WTC11 (cell line): ENCODE results near the gene SIRT2. TPM values are rescaled to one million over a fixed set of nuclear protein-coding genes. Genes with fewer than 3 reads are reported as not detected.
"Not testable (repeated sequence)": the region's sequence is repeated elsewhere in the genome, so short reads cannot be mapped to it uniquely, and the experiment has no call there.

ENCODE experiments used
- ATAC-seq: fragments of 200-7000 bp; cut with Tn5 transposase; 2 replicates; pipeline ENCODE4 v1.10.0; 2021; ENCODE audit warnings: mild to moderate bottlenecking, moderate library complexity
- CTCF ChIA-PET: fragments of 300-600 bp; sonication (Branson Sonifier 250); formaldehyde crosslinking; loops from one replicate; lab custom pipeline; 2021; ENCODE audit warnings: antibody characterized with exemption; lab: Charles Lee
- POLR2A ChIA-PET: fragments of 350-600 bp; sonication (Branson Sonifier 250); formaldehyde crosslinking; loops from one replicate; lab custom pipeline; 2021; ENCODE audit warnings: antibody characterized with exemption; lab: Charles Lee
- DNase-seq: peaks from one replicate; pipeline ENCODE4 v3.0.0; 2021; ENCODE audit warnings: low spot score
- H3K27ac Mint-ChIP-seq: 2 replicates; pipeline ENCODE4 v1.8.0; 2021; ENCODE audit warnings: mixed read lengths
- H3K27me3 Mint-ChIP-seq: 2 replicates; pipeline ENCODE4 v1.8.0; 2021; ENCODE audit warnings: low read depth, mild to moderate bottlenecking, moderate library complexity, mixed read lengths
- H3K36me3 Mint-ChIP-seq: 2 replicates; pipeline ENCODE4 v1.8.0; 2021; ENCODE audit warnings: mixed read lengths
- H3K4me1 Mint-ChIP-seq: 2 replicates; pipeline ENCODE4 v1.8.0; 2022; ENCODE audit warnings: mixed read lengths
- H3K4me3 Mint-ChIP-seq: 2 replicates; pipeline ENCODE4 v1.8.0; 2021; ENCODE audit warnings: mild to moderate bottlenecking, moderate library complexity, mixed read lengths
- H3K9me3 Mint-ChIP-seq: 2 replicates; pipeline ENCODE4 v1.8.0; 2021; ENCODE audit warnings: mixed read lengths
- CREM ChIP-seq: sonication (generic); formaldehyde crosslinking; IDR thresholded peaks from 2 replicates; pipeline ENCODE4 v1.8.1; 2022; ENCODE audit warnings: mild to moderate bottlenecking, missing genetic modification reagents, moderate library complexity
- EMX1 ChIP-seq: fragments of 250-450 bp; sonication (Bioruptor Pico); IDR thresholded peaks from 2 replicates; pipeline ENCODE4 v1.8.0; 2021; ENCODE audit warnings: mild to moderate bottlenecking
- GABPB1 ChIP-seq: sonication (generic); formaldehyde crosslinking; IDR thresholded peaks from 2 replicates; pipeline ENCODE4 v1.8.1; 2023; ENCODE audit warnings: mild to moderate bottlenecking, missing genetic modification reagents
- MXD4 ChIP-seq: fragments of 250-450 bp; sonication (Bioruptor Pico); IDR thresholded peaks from 2 replicates; pipeline ENCODE4 v1.8.0; 2021; ENCODE audit warnings: mild to moderate bottlenecking, moderate library complexity, borderline replicate concordance
- SOX15 ChIP-seq: fragments of 250-450 bp; sonication (Bioruptor Pico); IDR thresholded peaks from 2 replicates; pipeline ENCODE4 v1.9.0; 2021; ENCODE audit warnings: mild to moderate bottlenecking
- ZNF416 ChIP-seq: fragments of 250-450 bp; sonication (Bioruptor Pico); IDR thresholded peaks from 2 replicates; pipeline ENCODE4 v1.9.0; 2021; ENCODE audit warnings: mild to moderate bottlenecking, inconsistent platforms
- total RNA-seq: library from RNA; stranded (reverse); gene quantifications from 3 replicates; pipeline ENCODE4 v1.2.3, GENCODE V29; 2021
- TF ChIP-seq, protein P1 (sequence below): sonication (generic); formaldehyde crosslinking; IDR thresholded peaks from 2 replicates; pipeline ENCODE4 v1.8.1; 2022; ENCODE audit warnings: low read depth, mild to moderate bottlenecking, moderate library complexity, missing genetic modification reagents, borderline replicate concordance
- TF ChIP-seq, protein P2 (sequence below): sonication (generic); formaldehyde crosslinking; IDR thresholded peaks from 2 replicates; pipeline ENCODE4 v1.8.0; 2022; ENCODE audit warnings: mild to moderate bottlenecking, missing genetic modification reagents

The SIRT2 gene
- total RNA-seq, 1 experiment from 2014 or later = 9.5 TPM

DNA sequence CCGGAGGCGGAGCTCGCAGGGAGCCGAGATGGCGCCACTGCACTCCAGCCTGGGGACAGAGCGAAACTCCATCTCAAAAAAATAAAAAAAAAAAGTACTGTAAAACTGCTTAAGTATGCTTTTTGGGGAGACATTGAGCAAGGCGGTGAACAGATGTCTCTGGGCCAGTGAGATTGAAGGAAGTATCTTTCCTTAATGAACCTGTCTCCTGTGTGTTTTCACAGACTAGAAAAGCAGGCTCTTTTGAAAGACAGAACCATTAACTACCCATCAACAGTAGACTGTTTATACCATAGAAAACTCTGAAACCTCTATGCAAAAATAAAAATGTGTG lies 66.4 kb downstream of the SIRT2 start:
- Mint-ChIP-seq H3K4me1 (peaks cover 14% of the 10 kb centered on the region), H3K27me3 (no peaks in the 10 kb centered on the region), H3K27ac (peak overlapping the region; percentile 74), H3K36me3 (peaks cover 39% of the 10 kb centered on the region), H3K9me3 (no peaks in the 10 kb centered on the region), H3K4me3 (no peak overlapping the region)
- no peak for TF ChIP-seq MXD4 (CRISPR knock-in tag)
- TF ChIP-seq CREM (CRISPR knock-in tag) = no peak
- TF ChIP-seq GABPB1 (CRISPR knock-in tag) = no peak
- no peak for DNase-seq
- ATAC-seq = no peak
- ChIA-PET CTCF (interaction anchor here (1.4 to 3.1 kb wide), 3 partner anchors 32 to 64 kb away, joined by 3 to 27 read pairs (median 4); no protein-coding TSS in a partner anchor), POLR2A (interaction anchor here (0.7 kb wide), 1 partner anchor 10 kb away, joined by 3 read pairs; no protein-coding TSS in a partner anchor)

DNA sequence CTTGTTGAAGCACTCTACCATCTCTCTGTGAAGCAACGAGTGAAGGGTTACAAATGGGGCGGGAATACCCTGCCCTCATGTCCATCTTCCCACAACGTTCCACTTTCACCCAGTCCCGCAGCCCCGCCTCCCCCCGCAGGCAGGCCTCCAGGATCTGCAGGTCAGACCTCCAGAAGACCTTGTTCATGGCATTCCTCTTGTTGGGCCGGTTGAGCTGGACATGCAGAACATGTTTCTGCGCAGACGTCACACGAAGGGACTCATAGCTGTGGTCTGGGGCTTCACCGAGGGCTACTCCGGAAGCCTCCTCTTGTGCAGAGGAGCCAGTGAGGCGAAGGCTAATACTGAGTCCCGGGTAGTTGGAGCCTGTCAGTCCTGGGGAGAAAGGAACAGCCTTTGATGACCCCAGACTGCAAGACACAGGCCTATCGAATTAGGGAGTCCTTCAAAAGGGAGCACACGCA lies 68.2 kb downstream of the SIRT2 start:
- Mint-ChIP-seq H3K9me3 (no peaks in the 10 kb centered on the region), H3K27me3 (no peaks in the 10 kb centered on the region; the same call in 1 of the 2 replicates)
- TF ChIP-seq, protein P1, sequence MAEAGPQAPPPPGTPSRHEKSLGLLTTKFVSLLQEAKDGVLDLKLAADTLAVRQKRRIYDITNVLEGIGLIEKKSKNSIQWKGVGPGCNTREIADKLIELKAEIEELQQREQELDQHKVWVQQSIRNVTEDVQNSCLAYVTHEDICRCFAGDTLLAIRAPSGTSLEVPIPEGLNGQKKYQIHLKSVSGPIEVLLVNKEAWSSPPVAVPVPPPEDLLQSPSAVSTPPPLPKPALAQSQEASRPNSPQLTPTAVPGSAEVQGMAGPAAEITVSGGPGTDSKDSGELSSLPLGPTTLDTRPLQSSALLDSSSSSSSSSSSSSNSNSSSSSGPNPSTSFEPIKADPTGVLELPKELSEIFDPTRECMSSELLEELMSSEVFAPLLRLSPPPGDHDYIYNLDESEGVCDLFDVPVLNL = no peak
- TF ChIP-seq, protein P2, sequence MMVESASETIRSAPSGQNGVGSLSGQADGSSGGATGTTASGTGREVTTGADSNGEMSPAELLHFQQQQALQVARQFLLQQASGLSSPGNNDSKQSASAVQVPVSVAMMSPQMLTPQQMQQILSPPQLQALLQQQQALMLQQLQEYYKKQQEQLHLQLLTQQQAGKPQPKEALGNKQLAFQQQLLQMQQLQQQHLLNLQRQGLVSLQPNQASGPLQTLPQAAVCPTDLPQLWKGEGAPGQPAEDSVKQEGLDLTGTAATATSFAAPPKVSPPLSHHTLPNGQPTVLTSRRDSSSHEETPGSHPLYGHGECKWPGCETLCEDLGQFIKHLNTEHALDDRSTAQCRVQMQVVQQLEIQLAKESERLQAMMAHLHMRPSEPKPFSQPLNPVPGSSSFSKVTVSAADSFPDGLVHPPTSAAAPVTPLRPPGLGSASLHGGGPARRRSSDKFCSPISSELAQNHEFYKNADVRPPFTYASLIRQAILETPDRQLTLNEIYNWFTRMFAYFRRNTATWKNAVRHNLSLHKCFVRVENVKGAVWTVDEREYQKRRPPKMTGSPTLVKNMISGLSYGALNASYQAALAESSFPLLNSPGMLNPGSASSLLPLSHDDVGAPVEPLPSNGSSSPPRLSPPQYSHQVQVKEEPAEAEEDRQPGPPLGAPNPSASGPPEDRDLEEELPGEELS = peak; percentile 54; the same call in 1 of the 2 replicates
- TF ChIP-seq EMX1 = no peak
- TF ChIP-seq, all 79 proteins: peak for 1
- peak; percentile 33 for ATAC-seq
- peaks cover 24% of the 10 kb centered on the region for H3K4me1 Mint-ChIP-seq
- H3K27ac Mint-ChIP-seq = peak overlapping the region; percentile 69
- DNase-seq = peak; percentile 43
- CTCF ChIA-PET = interaction anchor here (1.0 to 3.1 kb wide), 6 partner anchors 38 to 378 kb away, joined by 3 to 27 read pairs (median 4); partner anchors contain the start of genes MRPS12 and SARS2
- POLR2A ChIA-PET = interaction anchor here (1.1 to 1.6 kb wide), 3 partner anchors 10 to 21 kb away, joined by 3 to 8 read pairs (median 4); no protein-coding TSS in a partner anchor
- H3K4me3 Mint-ChIP-seq = peak overlapping the region; percentile 81
- peaks cover 33% of the 10 kb centered on the region for H3K36me3 Mint-ChIP-seq

DNA sequence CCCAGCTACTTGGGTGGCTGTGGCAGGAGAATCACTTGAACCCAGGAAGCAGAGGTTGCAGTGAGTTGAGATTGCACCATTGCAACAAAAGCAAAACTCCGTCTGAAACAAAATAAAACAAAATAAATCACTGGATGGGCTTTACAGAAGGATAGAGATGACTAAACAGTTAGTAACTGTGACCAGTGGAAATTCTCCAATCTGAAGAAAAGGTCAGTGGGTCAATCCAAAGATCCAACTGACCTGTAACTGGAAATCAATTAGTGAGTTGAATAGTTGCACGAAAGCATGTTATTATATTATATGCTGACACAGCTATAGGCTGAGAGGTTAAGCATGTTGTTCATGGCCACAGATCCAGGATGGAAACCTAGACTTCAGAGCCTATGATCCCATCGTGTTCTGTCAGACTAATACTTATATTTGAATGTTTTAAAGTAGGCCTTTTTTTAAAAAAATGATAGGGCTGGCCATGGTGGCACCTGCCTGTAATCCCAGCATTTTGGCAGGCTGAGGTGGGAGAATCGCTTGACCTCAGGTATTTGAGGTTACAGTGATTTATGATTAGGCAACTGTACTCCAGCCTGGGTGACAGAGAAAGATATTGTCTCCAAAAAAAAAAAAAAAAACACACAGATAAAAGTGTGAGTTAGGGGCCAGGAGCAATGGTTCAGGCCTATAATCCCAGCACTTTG lies 69.2 kb downstream of the SIRT2 start:
- POLR2A ChIA-PET = no interaction called here
- ATAC-seq = no peak
- no peak overlapping the region for H3K27ac Mint-ChIP-seq
- H3K4me3 Mint-ChIP-seq = peak overlapping the region; percentile 81
- H3K9me3 Mint-ChIP-seq = no peaks in the 10 kb centered on the region
- H3K27me3 Mint-ChIP-seq = peaks cover 2% of the 10 kb centered on the region; the same call in 1 of the 2 replicates
- peaks cover 26% of the 10 kb centered on the region for H3K36me3 Mint-ChIP-seq
- TF ChIP-seq ZNF416 (CRISPR knock-in tag) (no peak), SOX15 (CRISPR knock-in tag) (no peak)
- TF ChIP-seq, protein P2 = no peak
- TF ChIP-seq, all 79 proteins: peak for 0
- H3K4me1 Mint-ChIP-seq = peaks cover 30% of the 10 kb centered on the region
- CTCF ChIA-PET = interaction anchor here (1.2 kb wide), 1 partner anchor 377 kb away, joined by 3 read pairs; no protein-coding TSS in a partner anchor
- no peak for DNase-seq

DNA sequence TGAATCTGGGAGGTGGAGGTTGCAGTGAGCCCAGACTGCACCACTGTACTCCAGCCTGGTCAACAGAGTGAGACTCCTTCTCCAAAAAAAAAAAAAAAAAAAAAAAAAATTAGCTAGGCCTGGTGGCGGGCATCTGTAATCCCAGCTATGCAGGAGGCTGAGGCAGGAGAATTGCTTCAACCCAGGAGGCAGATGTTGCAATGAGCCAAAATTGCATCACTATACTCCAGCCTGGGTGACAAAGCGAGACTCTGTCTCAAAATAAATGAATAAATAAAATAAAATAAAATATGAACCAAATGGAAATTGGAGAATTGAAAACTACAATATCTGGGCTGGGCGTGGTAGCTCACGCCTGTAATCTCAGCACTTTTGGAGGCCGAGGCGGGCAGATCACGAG lies 70.2 kb downstream of the SIRT2 start:
- CTCF ChIA-PET, H3K27me3 Mint-ChIP-seq, H3K27ac Mint-ChIP-seq, ATAC-seq, H3K4me3 Mint-ChIP-seq, POLR2A ChIA-PET, DNase-seq, H3K9me3 Mint-ChIP-seq: not testable (repeated sequence)
- Mint-ChIP-seq H3K4me1 (peaks cover 40% of the 10 kb centered on the region), H3K36me3 (peaks cover 26% of the 10 kb centered on the region)
- 0 out of 2 replicates have a peak, but pooled peaks have one; percentile 49 for TF ChIP-seq GABPB1 (CRISPR knock-in tag)

Other genes with a start within 250 kb of the SIRT2 start
- 9.6 to 9.9 TPM (median 9.8 TPM) in 3 replicates for gene CAPN12, start 155.1 kb downstream of the SIRT2 start, total RNA-seq
- 2.3 TPM in 1 of 3 replicates, not detected in the others for gene LGALS7, start 126.1 kb downstream of the SIRT2 start, total RNA-seq
- gene LGALS7B, start 110.4 kb downstream of the SIRT2 start, total RNA-seq = 1.2 to 3.7 TPM (median 2.7 TPM) in 3 replicates
- 1.1 to 1.5 TPM (median 1.4 TPM) in 3 replicates for gene LGALS4, start 86.7 kb downstream of the SIRT2 start, total RNA-seq
- 139 to 162 TPM (median 161 TPM) in 3 replicates for gene ECH1, start 67.8 kb downstream of the SIRT2 start, total RNA-seq
- 680 to 779 TPM (median 683 TPM) in 3 replicates for gene HNRNPL, start 49.6 kb downstream of the SIRT2 start, total RNA-seq
- 12.6 to 14.6 TPM (median 14.5 TPM) in 3 replicates for gene RINL, start 21.3 kb downstream of the SIRT2 start, total RNA-seq
- gene NFKBIB, start 351 bp upstream of the SIRT2 start, total RNA-seq = 29.6 to 39.8 TPM (median 30.6 TPM) in 3 replicates
- gene CCER2, start 12.6 kb upstream of the SIRT2 start, total RNA-seq = 0.77 to 1.1 TPM (median 0.98 TPM) in 3 replicates
- gene SARS2, start 31.1 kb upstream of the SIRT2 start, total RNA-seq = 66.4 to 74.7 TPM (median 69.6 TPM) in 3 replicates
- 79.9 to 88.0 TPM (median 81.5 TPM) in 3 replicates for gene MRPS12, start 31.3 kb upstream of the SIRT2 start, total RNA-seq
- gene FBXO17, start 76.1 kb upstream of the SIRT2 start, total RNA-seq = 16.8 to 22.2 TPM (median 18.6 TPM) in 3 replicates
- 18.9 to 22.7 TPM (median 20.0 TPM) in 3 replicates for gene FBXO27, start 132.9 kb upstream of the SIRT2 start, total RNA-seq
- 0.09 to 0.11 TPM (median 0.11 TPM) in 3 replicates for gene ACP7, start 184.8 kb upstream of the SIRT2 start, total RNA-seq
- 69.8 to 77.7 TPM (median 73.9 TPM) in 3 replicates for gene PAK4, start 226.2 kb upstream of the SIRT2 start, total RNA-seq